Choroid plexus epithelial cell (primary cell): ENCODE data around the gene ACSL1.

Experiments used
- DNase-seq: peaks from one replicate; pipeline ENCODE4 v3.0.0-alpha.2; 2010; ENCODE audit warnings: low read depth
- H3K4me3 ChIP-seq: 2 replicates; pipeline ENCODE4 v1.5.1; 2011; ENCODE audit warnings: low read depth, mild to moderate bottlenecking, control low read depth, low read length, moderate library complexity
- CTCF ChIP-seq: conservative IDR thresholded peaks from 2 replicates; pipeline ENCODE4 v1.5.1; 2011; ENCODE audit warnings: low read depth, mild to moderate bottlenecking, control low read depth, inconsistent platforms, low read length, moderate library complexity

ACSL1 gene

GRCh38 chr4:184728858-184729257 is 96.9 kb downstream of the ACSL1 start:
- DNase-seq, result peak; percentile 54
- no peak for TF ChIP-seq CTCF

GRCh38 chr4:184727430-184727829 is 98.3 kb downstream of the ACSL1 start:
- no peak for TF ChIP-seq CTCF

More at GRCh38 chr4:184728858-184729257, 96.9 kb downstream of the ACSL1 start:
- H3K4me3 ChIP-seq, result no peak overlapping the region

GRCh38 chr4:184722798-184723197 is 103.0 kb downstream of the ACSL1 start:
- TF ChIP-seq CTCF, result peak; percentile 13
- no peak for DNase-seq
- H3K4me3 ChIP-seq, result no peak overlapping the region

More at GRCh38 chr4:184727430-184727829, 98.3 kb downstream of the ACSL1 start:
- DNase-seq, result no peak
- H3K4me3 ChIP-seq, result no peak overlapping the region

- no peak overlapping the region for H3K4me3 ChIP-seq
- DNase-seq, result no peak
- no peak for TF ChIP-seq CTCF
Observed at GRCh38 chr4:184721254-184721653, 104.5 kb downstream of the ACSL1 start.

DNA sequence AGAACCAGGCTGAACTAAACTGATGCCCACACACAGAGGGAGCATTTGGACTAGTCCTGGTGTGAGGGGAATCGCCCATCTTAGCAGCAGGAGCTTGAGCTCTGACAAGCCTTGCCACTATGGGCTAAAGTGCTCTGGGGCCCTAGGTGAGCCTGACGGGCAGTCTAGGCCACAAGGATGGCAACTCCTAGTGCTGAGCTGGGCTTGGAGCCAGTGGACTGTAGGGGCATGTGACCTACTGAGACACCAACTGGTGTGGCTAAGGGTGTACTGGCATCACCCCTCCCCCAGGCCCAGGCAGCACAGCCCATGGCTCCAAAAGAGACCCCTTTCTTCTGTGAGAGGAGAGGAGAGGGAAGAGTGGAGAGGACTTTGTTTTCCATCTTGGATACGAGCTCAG is 106.4 kb downstream of the ACSL1 start:
- no peak overlapping the region for H3K4me3 ChIP-seq
- no peak for TF ChIP-seq CTCF
- DNase-seq, result no peak

- no peak overlapping the region for H3K4me3 ChIP-seq
- no peak for DNase-seq
- TF ChIP-seq CTCF, result no peak
Observed at GRCh38 chr4:184715526-184715925, 110.2 kb downstream of the ACSL1 start.

DNA sequence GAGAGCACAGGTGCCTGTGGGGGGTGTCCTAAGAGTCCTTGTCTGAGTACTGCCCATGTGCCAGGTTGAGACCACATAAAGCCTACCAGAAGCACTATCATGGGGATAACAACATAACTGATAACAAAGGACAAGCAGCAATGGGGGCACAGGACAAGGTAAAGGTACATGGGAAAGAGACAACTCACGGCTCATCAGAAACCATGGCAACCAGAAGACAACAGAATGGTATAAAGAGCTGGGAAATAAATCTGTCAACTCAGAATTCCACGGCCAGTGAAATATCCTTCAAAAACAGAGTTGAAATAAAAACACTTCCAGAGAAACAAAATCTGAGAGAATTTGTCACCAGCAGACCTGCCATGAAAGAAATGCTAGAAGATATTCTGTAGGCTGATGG is 111.9 kb downstream of the ACSL1 start:
- TF ChIP-seq CTCF, result no peak
- DNase-seq, result no peak
- no peak overlapping the region for H3K4me3 ChIP-seq
